ENCODE results near the gene IL1RAP.

IL1RAP gene

DNA sequence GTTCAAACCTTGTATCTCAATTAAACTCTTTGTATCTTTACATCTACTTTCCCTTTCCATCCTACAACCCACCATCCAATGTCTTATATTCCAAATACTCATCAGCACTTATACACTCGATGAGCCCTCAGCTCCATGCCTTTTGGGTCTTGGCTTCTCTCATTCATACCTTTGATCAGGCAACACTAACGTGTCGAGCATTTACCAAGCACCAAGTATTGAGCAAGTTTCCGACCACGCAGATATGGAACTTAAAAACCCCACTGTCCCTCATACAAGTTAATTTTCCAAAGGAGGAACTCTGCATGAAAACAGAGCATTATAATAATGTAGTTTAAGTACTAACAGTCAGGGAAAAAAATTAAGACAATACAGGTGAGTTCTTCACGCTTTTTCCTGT is 102.8 kb downstream of the IL1RAP start:
- DNase-seq (ENCODE audit: low read depth), result no peak
- TF ChIP-seq, protein P1, sequence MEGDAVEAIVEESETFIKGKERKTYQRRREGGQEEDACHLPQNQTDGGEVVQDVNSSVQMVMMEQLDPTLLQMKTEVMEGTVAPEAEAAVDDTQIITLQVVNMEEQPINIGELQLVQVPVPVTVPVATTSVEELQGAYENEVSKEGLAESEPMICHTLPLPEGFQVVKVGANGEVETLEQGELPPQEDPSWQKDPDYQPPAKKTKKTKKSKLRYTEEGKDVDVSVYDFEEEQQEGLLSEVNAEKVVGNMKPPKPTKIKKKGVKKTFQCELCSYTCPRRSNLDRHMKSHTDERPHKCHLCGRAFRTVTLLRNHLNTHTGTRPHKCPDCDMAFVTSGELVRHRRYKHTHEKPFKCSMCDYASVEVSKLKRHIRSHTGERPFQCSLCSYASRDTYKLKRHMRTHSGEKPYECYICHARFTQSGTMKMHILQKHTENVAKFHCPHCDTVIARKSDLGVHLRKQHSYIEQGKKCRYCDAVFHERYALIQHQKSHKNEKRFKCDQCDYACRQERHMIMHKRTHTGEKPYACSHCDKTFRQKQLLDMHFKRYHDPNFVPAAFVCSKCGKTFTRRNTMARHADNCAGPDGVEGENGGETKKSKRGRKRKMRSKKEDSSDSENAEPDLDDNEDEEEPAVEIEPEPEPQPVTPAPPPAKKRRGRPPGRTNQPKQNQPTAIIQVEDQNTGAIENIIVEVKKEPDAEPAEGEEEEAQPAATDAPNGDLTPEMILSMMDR (IDR thresholded peaks at IDR 0.05; ENCODE audit: control insufficient read depth, insufficient read depth, low read depth, low read length, missing control alignments), result no peak
- H3K4me3 ChIP-seq (ENCODE audit: control insufficient read depth, low read depth, low read length), result no peak overlapping the region

DNA sequence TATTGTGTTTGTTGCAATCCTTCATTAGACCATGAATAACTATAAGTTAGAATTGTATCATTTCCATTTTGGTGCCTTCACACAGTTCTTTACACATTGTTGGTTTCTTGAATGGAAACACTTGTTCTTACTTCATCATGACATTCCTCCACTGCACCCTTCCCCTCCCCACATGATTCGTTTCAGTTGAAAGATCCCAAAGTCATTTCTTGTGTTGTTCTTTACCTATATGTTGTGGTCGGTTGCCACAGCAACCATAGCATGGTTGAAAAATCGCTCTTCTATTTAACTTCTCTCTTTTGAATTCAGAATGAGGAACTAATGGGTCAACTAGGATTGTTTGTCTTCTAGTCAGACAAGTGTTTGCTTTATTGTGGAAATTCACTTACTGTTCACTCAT is 103.3 kb downstream of the IL1RAP start:
- TF ChIP-seq, protein P1 (IDR thresholded peaks at IDR 0.05; ENCODE audit: control insufficient read depth, insufficient read depth, low read depth, low read length, missing control alignments), result no peak
- H3K4me3 ChIP-seq (ENCODE audit: control insufficient read depth, low read depth, low read length), result no peak overlapping the region
- DNase-seq (ENCODE audit: low read depth), result no peak

DNA sequence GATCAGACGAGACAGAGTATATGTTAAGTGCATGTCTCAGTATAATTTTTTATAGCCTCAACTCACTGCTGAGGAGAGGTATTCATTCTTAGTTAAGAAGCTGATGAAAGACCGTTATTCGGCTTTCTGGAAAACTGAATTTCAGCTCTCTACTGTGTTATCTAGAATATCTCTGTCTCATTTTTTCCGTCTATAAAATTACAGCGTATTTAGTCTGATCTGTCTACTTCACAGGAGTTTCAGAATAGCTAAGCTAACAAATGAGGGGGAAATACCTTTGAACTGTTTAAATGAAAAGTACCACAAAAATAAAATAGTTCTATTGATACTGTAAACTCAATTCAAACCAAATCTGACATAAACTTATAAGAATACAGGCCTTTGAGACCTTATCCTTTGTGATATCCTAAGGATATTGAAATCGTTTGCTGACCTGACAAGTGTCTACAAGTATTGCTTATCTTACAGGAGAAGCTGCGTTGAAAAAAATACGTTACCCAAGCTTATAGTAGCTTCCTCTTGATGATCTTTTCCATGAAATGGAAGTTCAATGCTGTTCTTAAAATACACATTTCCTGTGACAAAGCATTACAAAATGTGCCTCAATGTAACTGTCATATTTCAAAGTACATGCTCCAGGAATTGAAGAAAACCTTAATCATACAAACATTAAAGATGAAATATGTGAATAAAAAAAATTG is 104.6 kb downstream of the IL1RAP start:
- TF ChIP-seq, protein P1 (IDR thresholded peaks at IDR 0.05; ENCODE audit: control insufficient read depth, insufficient read depth, low read depth, low read length, missing control alignments), result no peak
- H3K4me3 ChIP-seq (ENCODE audit: control insufficient read depth, low read depth, low read length), result no peak overlapping the region
- DNase-seq (ENCODE audit: low read depth), result no peak

DNA sequence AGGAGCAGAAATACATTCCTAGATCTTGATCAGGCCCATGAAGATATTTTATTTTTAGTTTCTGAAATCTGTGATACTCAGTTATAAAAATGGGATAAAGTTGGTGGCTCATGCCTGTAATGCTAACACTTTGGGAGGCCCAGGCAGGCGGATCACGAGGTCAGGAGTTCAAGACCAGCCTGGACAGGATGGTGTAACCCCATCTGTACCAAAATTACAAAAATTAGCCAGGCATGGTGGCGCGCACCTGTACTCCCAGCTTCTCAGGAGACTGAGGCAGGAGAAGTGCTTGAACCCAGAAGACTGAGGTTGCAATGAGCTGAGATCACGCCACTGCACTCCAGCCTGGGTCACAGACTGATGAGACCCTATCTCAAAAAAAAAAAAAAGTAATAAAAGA is 105.5 kb downstream of the IL1RAP start:
- TF ChIP-seq, protein P1 (IDR thresholded peaks at IDR 0.05; ENCODE audit: control insufficient read depth, insufficient read depth, low read depth, low read length, missing control alignments), result no peak
- H3K4me3 ChIP-seq (ENCODE audit: control insufficient read depth, low read depth, low read length), result no peak overlapping the region
- DNase-seq (ENCODE audit: low read depth), result no peak

DNA sequence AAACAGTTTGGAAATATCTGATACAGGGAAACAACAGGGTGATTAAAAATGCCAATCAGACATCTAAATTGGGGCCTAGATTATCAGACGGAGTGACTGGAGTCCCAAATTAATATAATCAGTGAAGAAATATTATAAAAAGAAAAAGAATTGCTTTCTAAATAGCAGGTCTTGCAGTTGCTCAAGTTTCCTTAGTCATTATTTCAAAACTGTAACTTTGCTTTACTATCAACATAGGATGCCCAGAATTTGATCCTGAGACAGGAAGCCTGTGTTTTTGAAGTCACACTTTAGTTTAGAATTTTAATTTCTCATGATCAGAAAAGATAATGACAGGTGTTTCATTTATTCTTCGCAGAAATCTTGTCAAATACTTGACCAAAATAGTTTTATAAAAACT is 105.9 kb downstream of the IL1RAP start:
- DNase-seq (ENCODE audit: low read depth), result no peak
- TF ChIP-seq, protein P1 (IDR thresholded peaks at IDR 0.05; ENCODE audit: control insufficient read depth, insufficient read depth, low read depth, low read length, missing control alignments), result no peak
- no peak overlapping the region for H3K4me3 ChIP-seq (ENCODE audit: control insufficient read depth, low read depth, low read length)

DNA sequence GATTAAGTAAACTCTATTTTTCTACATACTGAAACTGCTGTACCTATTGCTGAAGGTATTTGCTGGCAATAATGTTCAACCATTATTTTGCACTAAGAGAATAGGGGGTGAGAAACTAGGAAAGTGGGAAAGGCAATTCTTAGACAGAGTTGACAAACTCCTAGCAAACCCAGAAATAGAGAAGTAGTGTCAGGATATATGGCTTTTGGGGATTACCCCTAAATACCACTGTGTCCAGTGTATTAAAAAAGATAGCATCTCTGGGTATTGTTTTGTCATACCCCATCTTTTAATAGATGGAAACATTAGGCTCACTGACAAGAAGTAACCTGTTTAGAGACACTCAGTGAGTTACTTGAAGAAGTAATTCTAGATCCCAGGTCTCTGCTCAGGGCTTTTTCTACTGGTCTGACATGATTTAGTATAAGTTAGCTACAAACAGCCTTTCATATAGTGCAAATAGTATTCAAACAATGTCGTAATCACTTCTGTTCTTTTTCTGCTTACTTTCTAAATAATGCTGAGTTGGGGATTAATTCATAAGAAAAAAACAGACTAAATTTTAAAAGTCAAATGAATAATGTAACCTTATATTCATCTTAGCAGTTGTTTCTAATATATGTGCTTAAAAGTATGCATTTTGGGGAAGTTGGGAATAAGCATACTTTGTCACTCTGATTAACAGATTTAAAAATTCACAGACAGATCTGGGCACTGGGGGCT is 107.2 kb downstream of the IL1RAP start:
- no peak for DNase-seq (ENCODE audit: low read depth)
- H3K4me3 ChIP-seq (ENCODE audit: control insufficient read depth, low read depth, low read length), result no peak overlapping the region
- TF ChIP-seq, protein P1 (IDR thresholded peaks at IDR 0.05; ENCODE audit: control insufficient read depth, insufficient read depth, low read depth, low read length, missing control alignments), result no peak

Measured in AG09309 (cell line).